ENCODE measurements around the gene P2RX7. TPM values are rescaled to one million over a fixed set of nuclear protein-coding genes. Genes with fewer than 3 reads are reported as not detected.

The P2RX7 gene
- total and polyA plus RNA-seq, 9 of the 15 experiments (the other 6 are each of a cell fraction or from before 2014, with no cell fraction given) = 0.04 to 0.65 (median 0.30) TPM

GRCh38 chr12:121202407-121203355 lies 70.0 kb downstream of the P2RX7 start (continued):
- TF ChIP-seq POLR2G (IDR thresholded peaks at IDR 0.05; ENCODE audit: low read depth, low read length) (no peak), SP1 (CRISPR knock-in tag; IDR thresholded peaks at IDR 0.05) (no peak), ZNF140 (CRISPR knock-in tag; IDR thresholded peaks at IDR 0.05) (no peak), HDGF (IDR thresholded peaks at IDR 0.05) (no peak), CEBPZ (IDR thresholded peaks at IDR 0.05; ENCODE audit: borderline replicate concordance, low read depth, low read length) (no peak), DLX4 (CRISPR knock-in tag; IDR thresholded peaks at IDR 0.05) (no peak), NFRKB (IDR thresholded peaks at IDR 0.05; ENCODE audit: low read depth) (no peak), TBP (optimal IDR thresholded peaks at IDR 0.05; ENCODE audit: low read depth, low read length) (no peak), BDP1 (IDR thresholded peaks at IDR 0.05; ENCODE audit: insufficient read depth, insufficient read length) (no peak), DIDO1 (tag; IDR thresholded peaks at IDR 0.05; ENCODE audit: low read depth) (no peak), CAMTA2 (CRISPR knock-in tag; conservative IDR thresholded peaks at IDR 0.05) (no peak), GTF2E2 (tag; IDR thresholded peaks at IDR 0.05) (no peak), E2F5 (CRISPR knock-in tag; IDR thresholded peaks at IDR 0.05) (no peak), ADNP (tag; IDR thresholded peaks at IDR 0.05) (peak; percentile 98), ZNF280A (IDR thresholded peaks at IDR 0.05; ENCODE audit: low read depth, partially characterized antibody) (no peak), KLF13 (tag; IDR thresholded peaks at IDR 0.05; ENCODE audit: borderline replicate concordance, low read depth) (no peak), MCM3 (IDR thresholded peaks at IDR 0.05) (no peak), ZNF76 (CRISPR knock-in tag; IDR thresholded peaks at IDR 0.05; ENCODE audit: borderline replicate concordance) (no peak), NR0B1 (IDR thresholded peaks at IDR 0.05; ENCODE audit: partially characterized antibody) (no peak), TFAM (CRISPR knock-in tag; conservative IDR thresholded peaks at IDR 0.05) (no peak), ZNF354B (CRISPR knock-in tag; IDR thresholded peaks at IDR 0.05) (no peak)
